Endothelial cell of umbilical vein (primary cell): ENCODE measurements around the gene NOD2.

ENCODE experiments used
- EZH2 ChIP-seq: IDR thresholded peaks from 2 replicates; pipeline ENCODE4 v1.6.1; 2012; ENCODE audit warnings: borderline replicate concordance, low read depth, mild to moderate bottlenecking, moderate library complexity, low read length, inconsistent platforms; ENCODE audit not compliant: severe bottlenecking
- POLR2A ChIP-seq: IDR thresholded peaks from 2 replicates; pipeline ENCODE4 v1.6.1; 2012; ENCODE audit warnings: low read depth, mild to moderate bottlenecking, control low read depth, low read length
- POLR2AphosphoS5 ChIP-seq: IDR thresholded peaks from 2 replicates; pipeline ENCODE4 v1.6.1; 2012; ENCODE audit warnings: low read depth, mild to moderate bottlenecking, control low read depth, low read length, moderate library complexity; ENCODE audit not compliant: insufficient read depth
- TF ChIP-seq, protein P1 (sequence below), 2 donors: IDR thresholded peaks; 1 replicate in 1 of 2; 2 replicates in 1 of 2; pipeline ENCODE4 v1.5.1; 2011; ENCODE audit warnings: low read length in 2 of 2, mild to moderate bottlenecking in 2 of 2, moderate library complexity in 2 of 2, control low read depth in 1 of 2, inconsistent platforms in 1 of 2, low read depth in 1 of 2; ENCODE audit not compliant: insufficient read depth in 1 of 2; ENCODE audit errors: extremely low read depth in 1 of 2

DNA sequence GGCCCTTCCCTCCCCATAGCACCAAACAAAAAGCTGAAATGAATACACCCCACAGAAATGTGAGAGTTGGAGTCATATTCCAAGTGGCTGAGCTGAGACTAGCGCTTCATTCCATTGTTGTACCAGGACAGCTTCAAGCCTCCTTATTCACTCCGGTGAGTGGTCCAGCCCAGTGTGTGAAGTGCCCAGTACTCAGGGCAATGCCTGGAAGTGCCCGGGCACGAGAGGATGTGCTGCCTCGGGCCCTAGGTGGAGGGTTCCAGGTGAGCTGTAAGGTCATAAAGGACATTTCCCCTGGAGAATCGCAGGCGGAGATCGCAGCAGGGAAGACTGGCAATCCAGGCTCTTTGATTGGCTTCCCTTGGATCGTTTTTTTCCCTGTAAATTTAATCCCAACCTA, 43.0 kb downstream of the NOD2 start:
- TF ChIP-seq POLR2AphosphoS5 = no peak
- TF ChIP-seq POLR2A = no peak
- no peak for TF ChIP-seq EZH2
- TF ChIP-seq, protein P1, sequence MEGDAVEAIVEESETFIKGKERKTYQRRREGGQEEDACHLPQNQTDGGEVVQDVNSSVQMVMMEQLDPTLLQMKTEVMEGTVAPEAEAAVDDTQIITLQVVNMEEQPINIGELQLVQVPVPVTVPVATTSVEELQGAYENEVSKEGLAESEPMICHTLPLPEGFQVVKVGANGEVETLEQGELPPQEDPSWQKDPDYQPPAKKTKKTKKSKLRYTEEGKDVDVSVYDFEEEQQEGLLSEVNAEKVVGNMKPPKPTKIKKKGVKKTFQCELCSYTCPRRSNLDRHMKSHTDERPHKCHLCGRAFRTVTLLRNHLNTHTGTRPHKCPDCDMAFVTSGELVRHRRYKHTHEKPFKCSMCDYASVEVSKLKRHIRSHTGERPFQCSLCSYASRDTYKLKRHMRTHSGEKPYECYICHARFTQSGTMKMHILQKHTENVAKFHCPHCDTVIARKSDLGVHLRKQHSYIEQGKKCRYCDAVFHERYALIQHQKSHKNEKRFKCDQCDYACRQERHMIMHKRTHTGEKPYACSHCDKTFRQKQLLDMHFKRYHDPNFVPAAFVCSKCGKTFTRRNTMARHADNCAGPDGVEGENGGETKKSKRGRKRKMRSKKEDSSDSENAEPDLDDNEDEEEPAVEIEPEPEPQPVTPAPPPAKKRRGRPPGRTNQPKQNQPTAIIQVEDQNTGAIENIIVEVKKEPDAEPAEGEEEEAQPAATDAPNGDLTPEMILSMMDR (IDR thresholded peaks at IDR 0.05; ENCODE audit: extremely low read depth in 1 of 2, insufficient read depth in 1 of 2, low read depth in 1 of 2, low read length in 2 of 2) = no peak
